Measurements from ENCODE around the gene COP1.
A peak's percentile ranks its signal among the peaks of the same experiment; 100 is the strongest.
"Not testable (repeated sequence)": the region's sequence is repeated elsewhere in the genome, so short reads cannot be mapped to it uniquely, and the experiment has no call there.

Gene COP1

DNA sequence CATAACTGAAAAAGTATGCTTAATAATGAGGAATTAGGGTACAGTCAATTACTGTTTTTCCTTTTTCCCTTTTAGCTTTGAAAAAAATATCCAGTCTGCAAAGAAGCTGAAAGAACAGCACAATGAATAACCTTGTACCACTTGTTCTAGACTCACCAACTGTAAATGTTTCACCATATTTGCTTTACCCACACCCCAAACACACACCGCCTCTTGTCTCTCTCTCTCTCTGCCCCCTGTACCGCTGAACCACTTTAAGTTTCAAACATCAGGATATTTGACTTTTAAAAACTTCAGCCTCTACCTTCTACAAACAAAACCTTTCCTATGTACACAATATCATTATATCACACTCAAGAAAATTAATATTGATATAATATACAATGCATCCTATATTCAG is 197.1 kb downstream of the COP1 start:
- Mint-ChIP-seq H3K4me3 (no peak overlapping the region), H3K4me1 (ENCODE audit: low read depth) (no peaks in the 10 kb centered on the region)

DNA sequence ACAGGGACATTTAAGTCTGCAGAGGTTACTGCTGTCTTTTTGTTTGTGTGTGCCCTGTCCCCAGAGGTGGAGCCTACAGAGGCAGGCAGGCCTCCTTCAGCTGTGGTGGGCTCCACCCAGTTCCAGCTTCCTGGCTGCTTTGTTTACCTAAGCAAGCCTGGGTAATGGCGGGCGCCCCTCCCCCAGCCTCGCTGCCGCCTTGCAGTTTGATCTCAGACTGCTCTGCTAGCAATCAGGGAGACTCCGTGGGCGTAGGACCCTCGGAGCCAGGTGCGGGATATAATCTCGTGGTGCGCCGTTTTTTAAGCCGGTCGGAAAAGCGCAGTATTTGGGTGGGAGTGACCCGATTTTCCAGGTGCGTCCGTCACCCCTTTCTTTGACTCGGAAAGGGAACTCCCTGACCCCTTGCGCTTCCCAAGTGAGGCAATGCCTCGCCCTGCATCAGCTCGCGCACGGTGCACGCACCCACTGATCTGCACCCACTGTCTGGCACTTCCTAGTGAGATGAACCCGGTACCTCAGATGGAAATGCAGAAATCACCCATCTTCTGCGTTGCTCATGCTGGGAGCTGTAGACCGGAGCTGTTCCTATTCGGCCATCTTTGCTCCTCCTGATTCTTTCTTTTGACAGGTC is 199.2 kb downstream of the COP1 start:
- H3K4me1 Mint-ChIP-seq (ENCODE audit: low read depth); H3K27me3 Mint-ChIP-seq; H3K9me3 Mint-ChIP-seq (ENCODE audit: low read depth); H3K27ac Mint-ChIP-seq; H3K4me3 Mint-ChIP-seq: not testable (repeated sequence)
- H3K36me3 Mint-ChIP-seq = peaks cover 18% of the 10 kb centered on the region

More for the DNA sequence above, 197.1 kb downstream of the COP1 start:
- H3K27me3 Mint-ChIP-seq = no peaks in the 10 kb centered on the region
- H3K9me3 Mint-ChIP-seq (ENCODE audit: low read depth) = no peaks in the 10 kb centered on the region
- peaks cover 25% of the 10 kb centered on the region for H3K36me3 Mint-ChIP-seq
- no peak overlapping the region for H3K27ac Mint-ChIP-seq

GRCh38 chr1:175994660-175995059 is 212.4 kb downstream of the COP1 start:
- not testable (repeated sequence) for H3K27ac Mint-ChIP-seq; H3K9me3 Mint-ChIP-seq (ENCODE audit: low read depth); H3K4me1 Mint-ChIP-seq (ENCODE audit: low read depth); H3K4me3 Mint-ChIP-seq; H3K27me3 Mint-ChIP-seq
- H3K36me3 Mint-ChIP-seq = peaks cover 18% of the 10 kb centered on the region

DNA sequence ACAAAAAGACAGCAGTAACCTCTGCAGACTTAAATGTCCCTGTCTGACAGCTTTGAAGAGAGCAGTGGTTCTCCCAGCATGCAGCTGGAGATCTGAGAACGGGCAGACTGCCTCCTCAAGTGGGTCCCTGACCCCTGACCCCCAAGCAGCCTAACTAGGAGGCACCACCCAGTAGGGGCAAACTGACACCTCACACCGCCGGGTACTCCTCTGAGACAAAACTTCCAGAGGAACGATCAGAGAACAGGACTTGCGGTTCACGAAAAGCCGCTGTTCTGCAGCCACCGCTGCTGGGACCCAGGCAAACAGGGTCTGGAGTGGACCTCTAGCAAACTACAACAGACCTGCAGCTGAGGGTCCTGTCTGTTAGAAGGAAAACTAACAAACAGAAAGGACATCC is 214.3 kb downstream of the COP1 start:
- H3K9me3 Mint-ChIP-seq (ENCODE audit: low read depth); H3K27me3 Mint-ChIP-seq; H3K4me3 Mint-ChIP-seq; H3K27ac Mint-ChIP-seq; H3K4me1 Mint-ChIP-seq (ENCODE audit: low read depth): not testable (repeated sequence)
- H3K36me3 Mint-ChIP-seq = peaks cover 26% of the 10 kb centered on the region

DNA sequence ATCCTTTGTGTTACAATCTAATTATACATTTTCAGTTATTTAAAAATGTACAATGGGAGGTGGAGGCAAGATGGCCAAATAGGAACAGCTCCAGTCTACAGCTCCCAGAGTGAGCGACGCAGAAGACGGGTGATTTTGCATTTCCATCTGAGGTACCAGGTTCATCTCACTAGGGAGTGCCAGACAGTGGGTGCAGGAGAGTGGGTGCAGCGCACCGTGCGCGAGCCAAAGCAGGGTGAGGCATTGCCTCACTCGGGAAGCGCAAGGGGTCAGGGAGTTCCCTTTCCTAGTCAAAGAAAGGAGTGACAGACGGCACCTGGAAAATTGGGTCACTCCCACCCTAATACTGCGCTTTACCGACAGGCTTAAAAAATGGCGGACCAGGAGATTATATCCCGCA is 214.9 kb downstream of the COP1 start:
- not testable (repeated sequence) for H3K4me1 Mint-ChIP-seq (ENCODE audit: low read depth); H3K4me3 Mint-ChIP-seq; H3K27me3 Mint-ChIP-seq; H3K27ac Mint-ChIP-seq; H3K9me3 Mint-ChIP-seq (ENCODE audit: low read depth)
- H3K36me3 Mint-ChIP-seq = peaks cover 27% of the 10 kb centered on the region

GRCh38 chr1:175984813-175985212 is 222.3 kb downstream of the COP1 start:
- H3K36me3 Mint-ChIP-seq = peaks cover 60% of the 10 kb centered on the region
- no peak overlapping the region for H3K4me3 Mint-ChIP-seq
- H3K27me3 Mint-ChIP-seq = no peaks in the 10 kb centered on the region
- H3K4me1 Mint-ChIP-seq (ENCODE audit: low read depth) = no peaks in the 10 kb centered on the region
- no peak overlapping the region for H3K27ac Mint-ChIP-seq
- peaks cover 16% of the 10 kb centered on the region for H3K9me3 Mint-ChIP-seq (ENCODE audit: low read depth)

- Mint-ChIP-seq H3K36me3 (peaks cover 57% of the 10 kb centered on the region), H3K4me3 (no peak overlapping the region), H3K27ac (no peak overlapping the region), H3K4me1 (ENCODE audit: low read depth) (no peaks in the 10 kb centered on the region), H3K9me3 (ENCODE audit: low read depth) (peaks cover 16% of the 10 kb centered on the region), H3K27me3 (no peaks in the 10 kb centered on the region)
Measured at GRCh38 chr1:175984057-175984812, 222.9 kb downstream of the COP1 start.

DNA sequence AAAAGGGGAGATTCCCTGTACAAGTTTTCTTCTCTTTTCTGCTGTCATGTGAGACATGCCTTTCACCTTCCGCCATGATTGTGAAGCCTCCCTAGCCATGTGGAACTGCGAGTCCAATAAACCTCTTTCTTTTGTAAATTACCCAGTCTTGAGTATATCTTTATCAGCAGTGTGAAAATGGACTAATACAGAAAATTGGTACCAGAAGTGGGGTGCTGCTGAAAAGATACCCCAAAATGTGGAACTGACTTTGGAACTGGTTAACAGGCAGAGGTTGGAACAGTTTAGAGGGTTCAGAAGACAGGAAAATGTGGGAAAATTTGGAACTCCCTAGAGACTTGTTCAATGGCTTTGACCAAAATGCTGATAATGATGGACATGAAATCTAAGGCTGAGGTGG is 223.7 kb downstream of the COP1 start:
- H3K27me3 Mint-ChIP-seq; H3K27ac Mint-ChIP-seq; H3K4me1 Mint-ChIP-seq (ENCODE audit: low read depth); H3K4me3 Mint-ChIP-seq: not testable (repeated sequence)
- Mint-ChIP-seq H3K9me3 (ENCODE audit: low read depth) (peaks cover 16% of the 10 kb centered on the region), H3K36me3 (peaks cover 54% of the 10 kb centered on the region)

GRCh38 chr1:175981128-175981527 is 226.0 kb downstream of the COP1 start:
- H3K4me1 Mint-ChIP-seq (ENCODE audit: low read depth) = peaks cover 2% of the 10 kb centered on the region
- no peaks in the 10 kb centered on the region for H3K27me3 Mint-ChIP-seq
- peaks cover 13% of the 10 kb centered on the region for H3K9me3 Mint-ChIP-seq (ENCODE audit: low read depth)
- no peak overlapping the region for H3K4me3 Mint-ChIP-seq
- peaks cover 45% of the 10 kb centered on the region for H3K36me3 Mint-ChIP-seq
- H3K27ac Mint-ChIP-seq = no peak overlapping the region

DNA sequence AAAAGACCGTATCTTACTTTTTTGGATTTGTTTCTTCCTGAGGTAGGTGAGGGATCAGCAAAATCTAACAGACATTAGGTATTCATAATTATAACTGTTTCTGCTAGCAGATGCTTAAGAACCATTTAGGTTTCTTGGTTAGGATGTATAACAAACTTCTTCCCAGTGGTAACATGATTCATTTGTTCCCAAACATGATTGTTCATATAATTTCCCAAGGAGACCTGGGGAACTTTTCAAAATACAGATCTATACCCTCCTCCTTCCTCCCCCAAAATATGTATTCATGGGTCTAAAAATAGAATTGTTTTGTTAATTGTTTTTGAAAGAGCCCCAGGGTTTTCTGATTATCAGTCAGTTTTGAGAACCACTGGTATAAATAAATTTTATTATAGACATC is 228.2 kb downstream of the COP1 start:
- no peak overlapping the region for H3K27ac Mint-ChIP-seq
- no peaks in the 10 kb centered on the region for H3K27me3 Mint-ChIP-seq

DNA sequence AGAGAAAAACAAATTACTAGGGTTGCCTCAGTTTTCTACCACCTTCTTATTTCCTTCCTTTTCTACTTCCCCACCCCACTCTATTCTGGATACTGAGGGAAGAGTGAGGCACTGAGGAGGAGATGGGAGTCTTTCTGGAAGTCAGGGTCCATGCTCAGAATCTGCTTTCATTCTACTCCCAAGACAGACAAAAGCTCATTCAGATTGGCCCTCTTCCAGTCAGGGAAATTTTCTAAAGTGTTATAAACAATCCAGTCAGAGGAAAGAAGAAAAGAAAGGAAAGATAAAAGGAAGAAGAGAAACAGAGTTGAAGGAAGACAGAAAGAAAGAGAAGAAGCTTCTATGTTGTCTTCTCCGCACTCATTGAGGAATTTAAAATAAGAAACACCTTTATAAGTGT is 228.6 kb downstream of the COP1 start:
- H3K4me1 Mint-ChIP-seq (ENCODE audit: low read depth) = peaks cover 2% of the 10 kb centered on the region
- H3K27me3 Mint-ChIP-seq = no peaks in the 10 kb centered on the region
- H3K9me3 Mint-ChIP-seq (ENCODE audit: low read depth) = peaks cover 9% of the 10 kb centered on the region
- H3K27ac Mint-ChIP-seq = peak overlapping the region; percentile 68
- H3K36me3 Mint-ChIP-seq = peaks cover 34% of the 10 kb centered on the region
- H3K4me3 Mint-ChIP-seq = no peak overlapping the region

More for the DNA sequence above, 228.2 kb downstream of the COP1 start:
- Mint-ChIP-seq H3K4me1 (ENCODE audit: low read depth) (peaks cover 2% of the 10 kb centered on the region), H3K4me3 (no peak overlapping the region), H3K36me3 (peaks cover 34% of the 10 kb centered on the region), H3K9me3 (ENCODE audit: low read depth) (peaks cover 9% of the 10 kb centered on the region)

- H3K4me1 Mint-ChIP-seq (ENCODE audit: low read depth) = peaks cover 2% of the 10 kb centered on the region
- H3K4me3 Mint-ChIP-seq = no peak overlapping the region
- H3K36me3 Mint-ChIP-seq = peaks cover 22% of the 10 kb centered on the region
- H3K27ac Mint-ChIP-seq = no peak overlapping the region
- no peaks in the 10 kb centered on the region for H3K27me3 Mint-ChIP-seq
- H3K9me3 Mint-ChIP-seq (ENCODE audit: low read depth) = peaks cover 6% of the 10 kb centered on the region
Measured at GRCh38 chr1:175976865-175977642, 230.0 kb downstream of the COP1 start.

- Mint-ChIP-seq H3K4me3 (no peak overlapping the region), H3K9me3 (ENCODE audit: low read depth) (no peaks in the 10 kb centered on the region), H3K27me3 (no peaks in the 10 kb centered on the region), H3K4me1 (ENCODE audit: low read depth) (peaks cover 2% of the 10 kb centered on the region), H3K27ac (no peak overlapping the region), H3K36me3 (peaks cover 19% of the 10 kb centered on the region)
Measured at GRCh38 chr1:175969231-175969630, 237.9 kb downstream of the COP1 start.

DNA sequence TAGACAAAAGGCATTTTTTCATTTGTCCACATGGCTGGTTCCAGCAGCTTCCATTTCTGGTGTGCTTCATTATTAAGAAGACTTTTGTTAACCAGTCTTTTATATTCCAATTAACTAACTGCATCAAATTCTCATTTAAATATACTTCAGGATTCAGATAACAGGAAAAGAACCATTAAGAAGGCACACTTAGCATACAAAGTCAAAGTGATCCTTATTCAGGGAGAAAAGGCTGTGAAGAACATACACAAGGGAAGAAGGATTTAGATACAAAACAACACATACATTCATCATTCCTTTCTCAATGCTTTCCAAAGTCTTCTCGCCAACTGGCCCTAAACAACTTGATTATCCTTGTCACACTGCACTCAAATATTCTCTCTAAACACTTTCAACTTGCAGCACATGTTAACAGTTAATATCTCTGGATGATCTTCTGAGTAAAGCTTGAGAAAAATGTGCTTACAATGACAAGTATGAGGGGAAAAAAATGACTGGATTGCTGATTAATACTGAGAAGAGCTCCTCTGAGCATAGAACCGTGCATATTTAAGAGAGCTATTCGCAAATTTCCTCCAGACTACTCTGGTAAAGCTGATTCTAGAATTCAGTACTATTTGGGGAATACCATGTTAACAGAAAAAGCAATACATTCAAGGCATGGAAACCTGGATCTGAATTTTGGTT is 238.5 kb downstream of the COP1 start:
- Mint-ChIP-seq H3K27ac (no peak overlapping the region), H3K9me3 (ENCODE audit: low read depth) (no peaks in the 10 kb centered on the region), H3K36me3 (peaks cover 15% of the 10 kb centered on the region), H3K4me3 (no peak overlapping the region), H3K27me3 (no peaks in the 10 kb centered on the region), H3K4me1 (ENCODE audit: low read depth) (peaks cover 2% of the 10 kb centered on the region)

DNA sequence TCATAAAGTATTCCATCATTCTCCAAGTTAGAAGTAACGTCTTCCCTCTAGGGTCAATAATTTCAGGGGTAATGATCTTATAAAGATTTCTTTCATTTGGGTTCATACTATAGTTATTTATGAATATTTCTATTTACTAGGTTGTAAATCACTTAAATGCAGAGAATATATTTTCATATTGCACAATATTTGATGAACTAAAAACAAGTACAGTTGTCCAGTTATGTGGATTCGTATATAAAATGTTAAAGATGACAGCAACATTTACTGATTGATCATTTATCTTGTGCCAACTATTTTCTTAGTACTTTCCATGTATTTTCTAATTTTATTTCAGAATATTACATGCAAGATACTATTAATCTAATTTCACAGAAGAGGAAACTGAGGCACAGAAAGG is 243.3 kb downstream of the COP1 start:
- H3K27me3 Mint-ChIP-seq = no peaks in the 10 kb centered on the region
- H3K4me3 Mint-ChIP-seq = no peak overlapping the region
- H3K27ac Mint-ChIP-seq = no peak overlapping the region
- H3K36me3 Mint-ChIP-seq = peaks cover 15% of the 10 kb centered on the region
- H3K4me1 Mint-ChIP-seq (ENCODE audit: low read depth) = peaks cover 2% of the 10 kb centered on the region
- H3K9me3 Mint-ChIP-seq (ENCODE audit: low read depth) = no peaks in the 10 kb centered on the region

Measured in activated naive CD8-positive, alpha-beta T cell (primary cell).